ENCODE measurements around the gene ETV4. TPM values are rescaled to one million over a fixed set of nuclear protein-coding genes. Genes with fewer than 3 reads are reported as not detected.

The ETV4 gene
- total RNA-seq, 4 donors from 2014 or later: 0.29 to 0.67 (median 0.42) TPM; not detected in 1

GRCh38 chr17:43560461-43561427 is 14.6 kb upstream of the ETV4 start:
- Histone ChIP-seq H3K4me1 (peaks cover 5 to 6% of the 10 kb centered on the region in 2 donors), H3K36me3 (no peaks in the 10 kb centered on the region), H3K27me3 (no peaks in the 10 kb centered on the region), H3K27ac (no peak overlapping the region), H3K9me3 (no peaks in the 10 kb centered on the region), H3K4me3 (no peak overlapping the region)
- intact Hi-C loops (cut with DNase I; ENCODE audit: low total_unique reads) (no loop called here), in situ Hi-C loops (cut with MboI; ENCODE audit: low sequenced_read_pairs in 4 of 4) (no loop called here)
- ATAC-seq (no peak), DNase-seq (no peak)
- no peak for TF ChIP-seq POLR2A (IDR thresholded peaks at IDR 0.05)
- TF ChIP-seq, protein P1, sequence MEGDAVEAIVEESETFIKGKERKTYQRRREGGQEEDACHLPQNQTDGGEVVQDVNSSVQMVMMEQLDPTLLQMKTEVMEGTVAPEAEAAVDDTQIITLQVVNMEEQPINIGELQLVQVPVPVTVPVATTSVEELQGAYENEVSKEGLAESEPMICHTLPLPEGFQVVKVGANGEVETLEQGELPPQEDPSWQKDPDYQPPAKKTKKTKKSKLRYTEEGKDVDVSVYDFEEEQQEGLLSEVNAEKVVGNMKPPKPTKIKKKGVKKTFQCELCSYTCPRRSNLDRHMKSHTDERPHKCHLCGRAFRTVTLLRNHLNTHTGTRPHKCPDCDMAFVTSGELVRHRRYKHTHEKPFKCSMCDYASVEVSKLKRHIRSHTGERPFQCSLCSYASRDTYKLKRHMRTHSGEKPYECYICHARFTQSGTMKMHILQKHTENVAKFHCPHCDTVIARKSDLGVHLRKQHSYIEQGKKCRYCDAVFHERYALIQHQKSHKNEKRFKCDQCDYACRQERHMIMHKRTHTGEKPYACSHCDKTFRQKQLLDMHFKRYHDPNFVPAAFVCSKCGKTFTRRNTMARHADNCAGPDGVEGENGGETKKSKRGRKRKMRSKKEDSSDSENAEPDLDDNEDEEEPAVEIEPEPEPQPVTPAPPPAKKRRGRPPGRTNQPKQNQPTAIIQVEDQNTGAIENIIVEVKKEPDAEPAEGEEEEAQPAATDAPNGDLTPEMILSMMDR (IDR thresholded peaks at IDR 0.05 in 4 of 5, conservative IDR thresholded peaks at IDR 0.05 in 1 of 5): no peak

DNA sequence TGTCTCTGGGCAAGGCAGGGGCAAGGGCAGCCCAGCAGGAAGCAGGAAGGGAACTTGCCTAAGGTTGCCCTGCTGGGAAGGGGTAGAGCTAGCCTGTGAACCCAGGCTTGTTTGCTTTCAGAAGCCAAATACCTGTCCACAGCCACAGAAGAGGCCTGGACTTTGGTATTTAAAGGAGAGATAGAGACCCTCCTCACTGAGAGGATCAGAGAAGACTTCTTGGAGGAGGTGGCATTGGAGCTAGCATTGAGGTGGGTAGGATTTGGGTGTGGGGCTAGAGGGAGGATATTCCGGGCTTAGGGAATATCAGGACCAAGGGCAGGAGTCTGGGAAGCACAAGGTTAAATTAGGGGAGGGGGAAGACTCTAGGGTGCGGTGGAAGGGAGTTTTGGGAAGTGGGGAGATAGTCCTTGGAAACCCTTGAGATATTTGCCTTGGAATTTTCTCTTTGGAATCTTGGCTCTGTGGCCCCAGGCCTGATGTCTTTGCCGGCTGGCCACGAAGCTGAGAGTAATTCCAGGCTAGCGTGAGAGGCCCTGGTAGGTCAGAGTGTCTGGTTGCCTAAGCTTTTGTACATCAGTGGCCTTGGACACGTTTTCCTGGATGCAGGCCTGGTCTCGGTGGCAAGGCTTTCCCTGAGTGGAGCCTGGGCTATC is 13.1 kb upstream of the ETV4 start:
- Histone ChIP-seq H3K36me3 (no peaks in the 10 kb centered on the region), H3K27ac (no peak overlapping the region), H3K27me3 (no peaks in the 10 kb centered on the region), H3K4me1 (peaks cover 5 to 6% of the 10 kb centered on the region in 2 donors), H3K9me3 (no peaks in the 10 kb centered on the region), H3K4me3 (no peak overlapping the region)
- TF ChIP-seq, protein P1 (IDR thresholded peaks at IDR 0.05 in 4 of 5, conservative IDR thresholded peaks at IDR 0.05 in 1 of 5): no peak
- no peak for TF ChIP-seq POLR2A (IDR thresholded peaks at IDR 0.05)
- no peak for ATAC-seq
- in situ Hi-C loops (cut with MboI; ENCODE audit: low sequenced_read_pairs in 4 of 4): no loop called here
- intact Hi-C loops (cut with DNase I; ENCODE audit: low total_unique reads): no loop called here
- DNase-seq: no peak

- in situ Hi-C loops (cut with MboI; ENCODE audit: low sequenced_read_pairs in 4 of 4) (no loop called here), intact Hi-C loops (cut with DNase I; ENCODE audit: low total_unique reads) (no loop called here)
- no peaks in the 10 kb centered on the region for H3K36me3 ChIP-seq
- peaks cover 5 to 6% of the 10 kb centered on the region in 2 donors for H3K4me1 ChIP-seq
- ATAC-seq (no peak), DNase-seq (no peak)
- TF ChIP-seq, protein P1 (IDR thresholded peaks at IDR 0.05 in 4 of 5, conservative IDR thresholded peaks at IDR 0.05 in 1 of 5): no peak
- no peak for TF ChIP-seq POLR2A (IDR thresholded peaks at IDR 0.05)
- H3K9me3 ChIP-seq: no peaks in the 10 kb centered on the region
- H3K4me3 ChIP-seq: no peak overlapping the region
- H3K27me3 ChIP-seq: no peaks in the 10 kb centered on the region
- H3K27ac ChIP-seq: no peak overlapping the region
Observed at GRCh38 chr17:43558805-43559160, 12.6 kb upstream of the ETV4 start.

DNA sequence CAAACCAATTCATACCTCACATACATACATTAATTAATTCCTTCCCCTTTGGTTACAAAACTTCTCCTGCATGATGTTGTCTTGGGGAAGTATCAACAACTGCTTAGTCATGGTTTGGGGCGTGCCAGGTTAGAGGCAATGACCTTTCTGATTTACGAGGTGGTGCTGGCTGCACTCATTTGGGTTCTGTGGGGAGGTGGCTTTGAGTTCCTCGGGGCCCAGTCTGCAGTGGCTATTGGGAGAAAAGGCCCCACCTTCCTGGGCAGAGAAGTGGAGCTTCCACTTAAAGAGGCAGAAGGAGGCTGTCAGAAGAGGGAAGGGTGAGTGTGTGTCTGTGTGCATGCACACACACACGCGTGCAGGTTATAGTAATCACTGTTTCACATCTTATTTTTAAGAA is 10.2 kb upstream of the ETV4 start:
- DNase-seq (peak in 1 of 2 donors; percentile 56), ATAC-seq (peak; percentile 34 to 68)
- TF ChIP-seq, protein P1 (IDR thresholded peaks at IDR 0.05 in 4 of 5, conservative IDR thresholded peaks at IDR 0.05 in 1 of 5): no peak
- TF ChIP-seq POLR2A (IDR thresholded peaks at IDR 0.05): no peak

More for the DNA sequence above, 10.2 kb upstream of the ETV4 start:
- Histone ChIP-seq H3K4me3 (no peak overlapping the region), H3K9me3 (no peaks in the 10 kb centered on the region), H3K4me1 (peaks cover 11 to 15% of the 10 kb centered on the region in 2 donors), H3K27ac (no peak overlapping the region), H3K36me3 (no peaks in the 10 kb centered on the region), H3K27me3 (no peaks in the 10 kb centered on the region)
- intact Hi-C loops (cut with DNase I; ENCODE audit: low total_unique reads) (no loop called here), in situ Hi-C loops (cut with MboI; ENCODE audit: low sequenced_read_pairs in 4 of 4) (no loop called here)
